Cardiac muscle cell (in vitro differentiated cells and primary cell): ENCODE results near the gene PIPOX. TPM values are rescaled to one million over a fixed set of nuclear protein-coding genes. Genes with fewer than 3 reads are reported as not detected.

Experiments used
- DNase-seq, 2 donors: peaks; one replicate each; pipeline versions ENCODE4 v3.0.0 to v3.0.0-alpha.2; 2010 to 2017; ENCODE audit warnings: low read depth in 1 of 2, low spot score in 1 of 2
- H3K27ac ChIP-seq: fragments of 200-600 bp; sonication (generic); 2 replicates; pipeline ENCODE4 v1.5.1; 2016
- H3K27me3 ChIP-seq: fragments of 200-600 bp; sonication (generic); 2 replicates; pipeline ENCODE4 v1.6.0; 2016; ENCODE audit warnings: control low read depth
- H3K36me3 ChIP-seq: fragments of 200-600 bp; sonication (generic); 2 replicates; pipeline ENCODE4 v1.5.1; 2016; ENCODE audit warnings: control low read depth
- H3K4me1 ChIP-seq: fragments of 200-600 bp; sonication (generic); 2 replicates; pipeline ENCODE4 v1.8.1; 2017; ENCODE audit warnings: low read depth, mild to moderate bottlenecking, mixed run types
- H3K4me3 ChIP-seq: fragments of 200-600 bp; sonication (generic); 2 replicates; pipeline ENCODE4 v1.5.1; 2016; ENCODE audit warnings: mild to moderate bottlenecking
- H3K9me3 ChIP-seq: fragments of 200-600 bp; sonication (generic); 2 replicates; pipeline ENCODE4 v1.5.1; 2017; ENCODE audit warnings: low read depth, mild to moderate bottlenecking, control low read depth
- polyA plus RNA-seq: library from polyadenylated mRNA; unstranded; fragments of >200 nt; fragmentation: Nextera tagmentation; extraction: Ambion mirVana; gene quantifications from 2 replicates; pipeline ENCODE4 v1.2.1, GENCODE V29; 2016
- total RNA-seq: library from RNA; depleted of rRNA; stranded (reverse); fragments of >200 nt; gene quantifications from 2 replicates; pipeline ENCODE4 v1.2.3, GENCODE V29; 2016
- TF ChIP-seq, protein P1 (sequence below): IDR thresholded peaks from 2 replicates; pipeline ENCODE4 v1.5.1; 2012; ENCODE audit warnings: low read depth, mild to moderate bottlenecking, low read length

The PIPOX gene
- total and polyA plus RNA-seq, 2 experiments from 2014 or later = 5.3 to 6.5 TPM

DNA sequence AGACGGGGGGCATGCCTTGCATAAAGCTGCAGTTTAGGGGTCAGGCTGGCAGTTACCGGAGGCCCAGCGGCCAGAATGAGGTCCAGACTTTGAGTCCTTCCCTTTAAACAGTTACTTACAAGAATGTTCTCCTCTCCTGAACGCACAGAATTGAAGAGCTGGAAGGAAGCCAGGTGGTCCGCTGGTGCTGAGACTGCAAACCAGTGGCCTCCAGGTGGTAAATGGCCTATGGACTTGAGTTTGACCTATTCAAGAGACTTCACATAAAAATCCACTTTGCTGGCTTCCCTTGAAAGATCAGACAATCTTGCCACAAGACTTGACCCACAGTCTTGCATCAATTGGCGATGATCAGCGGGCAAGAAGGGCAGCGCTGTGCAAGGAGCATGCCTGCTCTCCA lies 22.4 kb upstream of the PIPOX start:
- no peak overlapping the region for H3K27ac ChIP-seq
- peaks cover 7% of the 10 kb centered on the region for H3K4me1 ChIP-seq
- peaks cover 6% of the 10 kb centered on the region for H3K27me3 ChIP-seq
- TF ChIP-seq, protein P1, sequence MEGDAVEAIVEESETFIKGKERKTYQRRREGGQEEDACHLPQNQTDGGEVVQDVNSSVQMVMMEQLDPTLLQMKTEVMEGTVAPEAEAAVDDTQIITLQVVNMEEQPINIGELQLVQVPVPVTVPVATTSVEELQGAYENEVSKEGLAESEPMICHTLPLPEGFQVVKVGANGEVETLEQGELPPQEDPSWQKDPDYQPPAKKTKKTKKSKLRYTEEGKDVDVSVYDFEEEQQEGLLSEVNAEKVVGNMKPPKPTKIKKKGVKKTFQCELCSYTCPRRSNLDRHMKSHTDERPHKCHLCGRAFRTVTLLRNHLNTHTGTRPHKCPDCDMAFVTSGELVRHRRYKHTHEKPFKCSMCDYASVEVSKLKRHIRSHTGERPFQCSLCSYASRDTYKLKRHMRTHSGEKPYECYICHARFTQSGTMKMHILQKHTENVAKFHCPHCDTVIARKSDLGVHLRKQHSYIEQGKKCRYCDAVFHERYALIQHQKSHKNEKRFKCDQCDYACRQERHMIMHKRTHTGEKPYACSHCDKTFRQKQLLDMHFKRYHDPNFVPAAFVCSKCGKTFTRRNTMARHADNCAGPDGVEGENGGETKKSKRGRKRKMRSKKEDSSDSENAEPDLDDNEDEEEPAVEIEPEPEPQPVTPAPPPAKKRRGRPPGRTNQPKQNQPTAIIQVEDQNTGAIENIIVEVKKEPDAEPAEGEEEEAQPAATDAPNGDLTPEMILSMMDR = no peak
- DNase-seq = no peak
- H3K4me3 ChIP-seq = no peak overlapping the region
- no peaks in the 10 kb centered on the region for H3K9me3 ChIP-seq
- no peaks in the 10 kb centered on the region for H3K36me3 ChIP-seq

DNA sequence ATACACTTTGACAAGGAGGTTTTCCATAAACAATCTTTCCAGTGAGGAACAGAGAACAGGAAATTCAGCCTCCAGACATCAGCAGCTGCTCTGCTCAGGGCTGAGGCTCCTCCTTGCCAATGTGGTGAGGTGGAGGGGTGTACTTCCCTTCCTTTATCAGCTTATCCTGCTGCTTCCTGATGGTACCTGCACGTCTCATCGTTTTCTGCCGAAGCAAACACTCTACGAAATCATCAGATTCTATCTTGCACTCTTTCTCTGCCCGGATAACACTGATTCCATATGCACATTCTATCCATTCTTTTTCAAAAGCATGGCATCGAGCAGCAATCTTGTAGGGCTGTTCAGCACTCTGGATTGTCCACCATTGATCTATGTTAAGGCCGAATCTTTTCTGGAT lies 21.7 kb upstream of the PIPOX start:
- peaks cover 6% of the 10 kb centered on the region for H3K27me3 ChIP-seq

DNA sequence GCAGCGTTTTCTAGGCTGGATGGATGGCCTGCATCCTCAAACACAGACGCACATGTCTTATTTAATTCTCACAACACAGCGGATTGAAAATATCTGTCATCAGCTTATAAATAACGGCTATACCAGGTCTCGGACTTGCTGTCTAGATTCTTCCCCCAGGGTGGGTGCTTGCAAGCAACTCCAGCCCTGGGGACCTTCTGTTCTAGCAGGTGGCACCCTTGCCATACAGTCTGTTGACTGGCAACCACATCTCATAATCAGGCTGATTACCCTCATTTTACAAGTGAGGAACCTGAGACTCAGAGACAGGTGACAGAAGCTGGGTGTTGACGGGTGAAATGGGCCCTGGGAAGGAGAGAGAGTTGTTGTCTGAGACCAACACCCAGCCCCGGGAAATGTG lies 20.9 kb upstream of the PIPOX start:
- no peak for DNase-seq
- H3K36me3 ChIP-seq = no peaks in the 10 kb centered on the region
- no peak overlapping the region for H3K4me3 ChIP-seq
- TF ChIP-seq, protein P1 = no peak
- no peak overlapping the region for H3K27ac ChIP-seq
- no peaks in the 10 kb centered on the region for H3K9me3 ChIP-seq
- H3K27me3 ChIP-seq = peaks cover 6% of the 10 kb centered on the region
- peaks cover 7% of the 10 kb centered on the region for H3K4me1 ChIP-seq

More for the DNA sequence above, 21.7 kb upstream of the PIPOX start:
- peaks cover 7% of the 10 kb centered on the region for H3K4me1 ChIP-seq
- no peak for DNase-seq
- TF ChIP-seq, protein P1 = no peak
- no peaks in the 10 kb centered on the region for H3K36me3 ChIP-seq
- no peaks in the 10 kb centered on the region for H3K9me3 ChIP-seq
- no peak overlapping the region for H3K4me3 ChIP-seq
- no peak overlapping the region for H3K27ac ChIP-seq

DNA sequence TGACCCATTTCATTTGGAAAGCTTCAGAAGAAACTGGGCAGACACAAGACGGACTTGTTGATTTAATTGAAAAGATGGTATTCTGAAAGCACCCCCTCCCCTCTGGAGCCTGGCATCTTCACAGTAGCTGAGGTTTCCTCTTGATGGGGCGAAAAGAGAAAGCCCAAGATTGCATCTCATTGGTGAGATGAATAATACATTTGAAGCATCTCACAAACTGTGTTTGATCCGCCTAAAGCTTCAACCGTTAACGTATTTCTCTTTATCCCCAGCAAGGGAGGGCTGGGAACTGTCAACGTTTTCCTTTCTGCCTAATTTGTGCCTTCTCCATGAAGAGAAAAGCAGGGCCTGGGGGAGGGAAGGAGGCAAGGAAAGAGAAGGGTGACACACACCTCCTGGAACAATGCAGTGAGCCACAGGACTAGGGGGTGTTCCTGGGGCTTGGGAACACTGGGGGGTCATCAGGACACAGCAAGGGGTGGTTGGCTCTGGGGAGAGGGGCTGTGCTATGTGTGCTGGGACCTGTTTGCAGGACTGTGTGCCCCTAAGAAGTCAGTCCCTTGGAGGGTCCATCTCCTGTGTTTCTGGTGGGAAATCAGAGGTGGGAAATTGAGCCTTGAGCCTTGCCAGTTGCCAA lies 18.5 kb upstream of the PIPOX start:
- H3K9me3 ChIP-seq = no peaks in the 10 kb centered on the region
- no peak overlapping the region for H3K27ac ChIP-seq
- peaks cover 2% of the 10 kb centered on the region for H3K27me3 ChIP-seq
- TF ChIP-seq, protein P1 = no peak
- H3K4me3 ChIP-seq = no peak overlapping the region
- no peaks in the 10 kb centered on the region for H3K36me3 ChIP-seq
- no peak for DNase-seq
- peaks cover 7% of the 10 kb centered on the region for H3K4me1 ChIP-seq

DNA sequence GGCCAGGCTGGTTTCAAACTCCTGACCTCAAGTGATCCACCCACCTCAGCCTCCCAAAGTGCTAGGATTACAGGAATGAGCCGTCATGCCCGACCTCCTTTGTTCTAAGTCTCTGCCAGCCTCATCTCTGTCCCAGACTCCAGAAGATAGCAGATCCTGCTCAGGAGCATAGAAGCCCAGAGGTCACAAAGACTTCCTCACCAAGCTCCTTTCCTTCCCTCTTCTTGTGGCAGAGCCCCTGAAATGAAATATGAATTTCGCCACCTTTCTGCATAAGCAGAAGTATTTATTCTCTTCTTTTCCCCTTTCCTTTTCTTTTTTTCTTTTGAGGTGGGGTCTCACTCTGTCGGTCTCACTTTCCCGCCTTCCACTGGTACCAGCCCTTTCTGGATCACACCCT lies 11.5 kb upstream of the PIPOX start:
- TF ChIP-seq, protein P1 = no peak
- no peak for DNase-seq
- H3K36me3 ChIP-seq = no peaks in the 10 kb centered on the region
- H3K27me3 ChIP-seq = no peaks in the 10 kb centered on the region
- no peak overlapping the region for H3K27ac ChIP-seq
- H3K4me1 ChIP-seq = no peaks in the 10 kb centered on the region
- no peaks in the 10 kb centered on the region for H3K9me3 ChIP-seq
- no peak overlapping the region for H3K4me3 ChIP-seq
